SK-N-MC (cell line): Measurements from ENCODE around the gene ATXN1.

Experiments
- EZH2 ChIP-seq: fragments of 200-600 bp; sonication (generic); IDR thresholded peaks from one replicate; pipeline ENCODE4 v1.6.1; 2017; ENCODE audit warnings: antibody characterized with exemption
- POLR2AphosphoS5 ChIP-seq: IDR thresholded peaks from 2 replicates; pipeline ENCODE4 v1.6.1; 2012; ENCODE audit warnings: mild to moderate bottlenecking, low read depth, low read length, borderline replicate concordance

GRCh38 chr6:16544006-16544405 is 217.3 kb downstream of the ATXN1 start:
- TF ChIP-seq POLR2AphosphoS5 (no peak), EZH2 (no peak)
